ENCODE data around the gene VTI1A. TPM values are rescaled to one million over a fixed set of nuclear protein-coding genes. Genes with fewer than 3 reads are reported as not detected.

Gene VTI1A
- total and polyA plus RNA-seq, 2 experiments from 2014 or later, result 26.8 to 31.0 TPM

- no peaks in the 10 kb centered on the region for H3K27me3 ChIP-seq (ENCODE audit: insufficient read depth)
- H3F3A ChIP-seq (replicated peaks; ENCODE audit: low read depth), result no peaks in the 10 kb centered on the region
- H4K20me1 ChIP-seq (replicated peaks; ENCODE audit: insufficient read depth), result no peaks in the 10 kb centered on the region
- H3K4me1 Mint-ChIP-seq, result peaks cover 21% of the 10 kb centered on the region
- TF ChIP-seq ZNF462 (CRISPR knock-in tag; IDR thresholded peaks at IDR 0.05) (no peak), EZH2 (IDR thresholded peaks at IDR 0.05; ENCODE audit: low read depth, unreplicated experiment) (no peak), CTCF (conservative IDR thresholded peaks at IDR 0.05; ENCODE audit: low read depth in 2 of 2) (no peak), JUNB (IDR thresholded peaks at IDR 0.05; ENCODE audit: unreplicated experiment) (no peak), CREB1 (CRISPR knock-in tag; IDR thresholded peaks at IDR 0.05; ENCODE audit: low read depth) (no peak), ZNF331 (CRISPR knock-in tag; IDR thresholded peaks at IDR 0.05; ENCODE audit: low read depth) (no peak), ETS1 (IDR thresholded peaks at IDR 0.05) (no peak), ZNF114 (CRISPR knock-in tag; IDR thresholded peaks at IDR 0.05) (no peak), POLR2AphosphoS5 (IDR thresholded peaks at IDR 0.05; ENCODE audit: low read depth) (no peak), STAT1 (IDR thresholded peaks at IDR 0.05; ENCODE audit: unreplicated experiment) (no peak), NANOG (IDR thresholded peaks at IDR 0.05; ENCODE audit: borderline replicate concordance) (no peak), REST (IDR thresholded peaks at IDR 0.05; ENCODE audit: unreplicated experiment) (no peak), EZH2phosphoT487 (IDR thresholded peaks at IDR 0.05; ENCODE audit: unreplicated experiment) (no peak)
- H3K4me3 ChIP-seq, result no peak overlapping the region
- no peak for ATAC-seq
- H3K36me3 ChIP-seq (ENCODE audit: insufficient read depth), result no peaks in the 10 kb centered on the region
- H3K27me3 Mint-ChIP-seq (ENCODE audit: insufficient read depth, low read depth, poor library complexity), result peaks cover 2% of the 10 kb centered on the region
- no peak for DNase-seq (ENCODE audit: low spot score)
- no peak overlapping the region for H3K4me2 ChIP-seq
- no peaks in the 10 kb centered on the region for H3K9me2 ChIP-seq (ENCODE audit: insufficient read depth)
- no peak overlapping the region for H2AFZ ChIP-seq
- peaks cover 18% of the 10 kb centered on the region for H3K4me1 ChIP-seq (ENCODE audit: insufficient read depth)
- H3K36me3 Mint-ChIP-seq (ENCODE audit: low read depth), result no peaks in the 10 kb centered on the region; the same call in 2 of the 3 replicates
- H3K79me2 ChIP-seq (replicated peaks; ENCODE audit: insufficient read depth), result no peaks in the 10 kb centered on the region
- H3K9me3 Mint-ChIP-seq, result no peaks in the 10 kb centered on the region
- H3K4me3 Mint-ChIP-seq, result no peak overlapping the region
- no peak overlapping the region for H3K27ac Mint-ChIP-seq
- no peak overlapping the region for H3K27ac ChIP-seq (ENCODE audit: low read depth)
Measured at GRCh38 chr10:112649822-112650152, 202.8 kb downstream of the VTI1A start.
